Neural cell (in vitro differentiated cells): ENCODE results near the gene SERPINB12.

Source experiments
- CTCF ChIP-seq: fragments of 450-650 bp; IDR thresholded peaks from 2 replicates; pipeline ENCODE4 v1.5.1; 2014; ENCODE audit warnings: antibody characterized with exemption, mild to moderate bottlenecking, moderate library complexity; ENCODE audit not compliant: poor library complexity, severe bottlenecking
- EP300 ChIP-seq: fragments of 450-650 bp; conservative IDR thresholded peaks from 2 replicates; pipeline ENCODE4 v1.6.1; 2014; ENCODE audit warnings: antibody characterized with exemption, mild to moderate bottlenecking, moderate library complexity; ENCODE audit not compliant: poor library complexity, severe bottlenecking
- EZH2 ChIP-seq: fragments of 200-600, 300-800 bp; shearing (Covaris generic), sonication (generic); IDR thresholded peaks from 2 replicates; pipeline ENCODE4 v1.6.1; 2014; ENCODE audit warnings: antibody characterized with exemption, low read length, borderline replicate concordance, mild to moderate bottlenecking; ENCODE audit not compliant: insufficient read depth, poor library complexity, severe bottlenecking
- MXI1 ChIP-seq: fragments of 450-650 bp; conservative IDR thresholded peaks from 2 replicates; pipeline ENCODE4 v1.6.1; 2014; ENCODE audit warnings: antibody characterized with exemption, mild to moderate bottlenecking; ENCODE audit not compliant: poor library complexity, severe bottlenecking
- POLR2AphosphoS5 ChIP-seq: IDR thresholded peaks from 2 replicates; pipeline ENCODE4 v1.6.1; 2012
- REST ChIP-seq: IDR thresholded peaks from 2 replicates; pipeline ENCODE4 v1.6.1; 2012; ENCODE audit warnings: borderline replicate concordance
- SMC3 ChIP-seq: fragments of 450-650 bp; conservative IDR thresholded peaks from 2 replicates; pipeline ENCODE4 v1.6.1; 2014; ENCODE audit warnings: antibody characterized with exemption, mild to moderate bottlenecking, moderate library complexity; ENCODE audit not compliant: poor library complexity
- TAF1 ChIP-seq: IDR thresholded peaks from 2 replicates; pipeline ENCODE4 v1.6.1; 2012; ENCODE audit warnings: low read depth

- TF ChIP-seq CTCF = no peak
- TF ChIP-seq REST = no peak
- no peak for TF ChIP-seq EP300
- TF ChIP-seq EZH2 = no peak
- TF ChIP-seq POLR2AphosphoS5 = no peak
- TF ChIP-seq SMC3 = no peak
- TF ChIP-seq MXI1 = no peak
- no peak for TF ChIP-seq TAF1
Measured at GRCh38 chr18:63515801-63516200, 26.4 kb upstream of the SERPINB12 start.
